ENCODE results near the gene AUTS2.

Gene AUTS2

DNA sequence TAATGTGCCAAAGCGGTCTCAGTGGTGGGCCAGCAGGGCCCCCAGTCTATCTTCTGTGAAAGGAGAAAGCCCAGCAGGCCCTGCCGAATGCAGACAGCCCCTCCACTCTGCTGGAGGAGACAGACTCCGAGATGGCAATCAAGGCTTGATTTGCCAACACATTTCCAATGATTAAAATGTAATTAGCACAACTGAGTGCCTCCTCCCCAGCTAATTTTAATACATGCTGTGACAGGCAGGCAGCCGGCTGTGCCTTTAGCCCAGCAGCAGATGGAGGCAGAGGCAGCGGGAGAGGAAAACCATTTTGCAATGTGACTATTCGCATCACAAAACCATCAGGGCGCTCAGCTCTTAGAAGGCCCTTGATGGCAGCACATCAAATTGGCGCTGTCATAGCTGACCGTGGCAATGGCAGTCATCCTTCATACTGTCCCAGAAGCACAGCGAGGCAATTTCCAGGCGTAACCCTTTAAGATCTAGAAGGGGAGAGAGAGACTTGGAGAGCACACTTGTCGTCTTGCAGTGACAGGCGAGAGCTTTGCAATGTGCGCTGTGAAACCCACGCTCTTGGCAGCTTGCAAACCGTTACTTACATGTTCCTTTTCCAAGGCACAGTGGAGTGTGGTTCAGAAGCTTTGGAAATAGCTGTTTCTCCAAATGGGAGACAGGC is 818.8 kb downstream of the AUTS2 start:
- no peak for DNase-seq (ENCODE audit: low read depth)

DNA sequence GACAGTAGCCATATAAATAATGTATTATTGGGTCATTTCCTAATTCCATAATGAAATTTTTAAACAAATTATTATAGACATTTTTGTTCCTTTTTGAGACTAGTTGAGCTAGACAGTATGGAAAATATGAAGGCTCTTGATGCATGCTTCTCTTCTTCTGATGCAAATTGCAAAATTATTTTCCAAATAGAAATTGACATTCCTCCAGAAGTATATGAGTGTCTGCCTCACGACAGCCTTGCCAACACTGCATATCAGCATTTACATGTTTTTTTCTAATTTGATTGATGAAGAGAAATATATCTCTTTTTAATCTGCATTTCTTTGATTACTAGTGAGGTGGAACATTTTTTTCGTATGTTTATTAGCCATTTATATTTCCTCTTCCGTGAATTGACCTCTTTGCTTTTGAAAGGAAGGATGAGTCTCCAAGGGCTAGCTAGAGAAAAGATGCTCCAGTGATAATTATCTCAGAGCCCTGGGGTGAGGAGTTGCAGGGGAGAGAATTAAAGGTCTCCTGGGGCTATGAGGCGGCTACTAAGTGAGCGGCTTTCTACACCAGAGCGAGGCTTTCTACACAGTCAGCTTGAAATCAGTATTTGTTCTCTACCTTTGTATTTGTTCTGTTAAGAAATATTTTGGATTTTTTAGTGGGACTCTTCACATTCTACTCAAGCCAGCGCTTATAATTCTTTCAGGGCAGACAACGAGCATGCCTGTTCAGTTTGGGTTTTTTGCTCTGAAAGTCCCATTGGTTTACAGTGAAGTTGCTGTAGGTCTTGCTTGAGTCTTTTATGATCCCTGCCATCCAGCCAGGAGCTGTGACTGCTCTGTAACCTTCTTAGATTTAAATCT is 821.5 kb downstream of the AUTS2 start:
- no peak for DNase-seq (ENCODE audit: low read depth)

DNA sequence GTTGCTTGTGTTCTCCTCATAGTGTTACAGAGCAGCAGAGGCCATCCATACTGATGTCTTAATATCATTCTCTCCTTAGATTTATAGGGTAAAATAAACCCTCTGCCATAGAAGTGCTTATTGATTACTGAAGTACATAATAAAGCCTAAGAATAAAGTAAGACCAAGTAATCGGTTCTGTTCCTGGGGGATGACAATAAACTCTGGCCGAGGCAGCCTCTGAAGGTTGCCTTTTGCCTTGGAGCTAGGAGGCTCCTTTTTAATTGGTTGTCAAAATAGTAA is 822.0 kb downstream of the AUTS2 start:
- DNase-seq (ENCODE audit: low read depth) = no peak

DNA sequence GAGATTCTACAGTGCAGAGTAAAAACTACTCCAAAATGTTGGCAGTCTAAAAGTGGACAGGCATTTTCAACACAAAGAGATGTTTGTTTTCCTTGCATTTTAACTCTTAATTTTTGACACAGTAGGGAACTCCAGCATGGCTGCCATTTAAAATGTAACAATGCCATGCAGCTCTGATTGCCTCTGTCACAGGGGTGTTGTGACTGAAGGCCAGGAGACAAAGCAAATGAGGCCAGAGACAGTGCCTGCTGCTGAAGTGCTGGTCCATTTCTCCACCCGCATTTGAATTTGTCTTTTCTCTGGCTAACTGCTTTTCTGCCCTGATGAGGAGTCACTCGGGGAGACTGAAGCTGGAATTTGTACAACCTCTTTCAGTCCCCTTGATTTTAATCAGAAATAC is 823.0 kb downstream of the AUTS2 start:
- no peak for DNase-seq (ENCODE audit: low read depth)

DNA sequence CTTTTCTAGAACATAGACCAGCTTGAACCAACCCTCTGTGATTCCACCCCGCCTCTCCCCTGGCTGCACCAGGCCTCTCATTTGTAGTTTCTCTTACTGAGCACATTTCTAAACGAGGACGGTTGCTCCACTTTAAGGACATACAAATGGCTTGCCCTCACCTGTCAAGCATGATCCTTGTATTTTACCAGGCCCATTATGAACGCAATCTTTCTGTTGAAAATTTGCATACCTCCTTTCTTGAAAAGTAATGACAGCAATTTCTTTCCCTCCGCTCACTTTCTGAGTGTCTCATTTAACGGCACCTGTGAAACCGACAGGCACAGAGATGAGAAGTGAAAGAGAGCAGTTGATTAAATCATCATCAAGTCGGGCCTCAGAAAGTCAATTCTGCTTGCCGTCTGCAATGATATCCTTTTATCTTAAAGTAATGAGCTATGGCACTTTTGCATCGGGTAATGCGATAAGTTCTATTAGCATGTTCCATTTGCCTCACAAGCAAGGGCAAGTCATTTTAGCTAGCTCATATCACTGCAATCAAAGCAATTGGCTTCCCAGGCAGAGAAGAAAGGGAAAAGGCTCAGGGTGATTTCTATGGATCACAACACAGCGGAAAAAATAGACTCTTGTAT is 828.1 kb downstream of the AUTS2 start:
- DNase-seq (ENCODE audit: low read depth) = no peak

DNA sequence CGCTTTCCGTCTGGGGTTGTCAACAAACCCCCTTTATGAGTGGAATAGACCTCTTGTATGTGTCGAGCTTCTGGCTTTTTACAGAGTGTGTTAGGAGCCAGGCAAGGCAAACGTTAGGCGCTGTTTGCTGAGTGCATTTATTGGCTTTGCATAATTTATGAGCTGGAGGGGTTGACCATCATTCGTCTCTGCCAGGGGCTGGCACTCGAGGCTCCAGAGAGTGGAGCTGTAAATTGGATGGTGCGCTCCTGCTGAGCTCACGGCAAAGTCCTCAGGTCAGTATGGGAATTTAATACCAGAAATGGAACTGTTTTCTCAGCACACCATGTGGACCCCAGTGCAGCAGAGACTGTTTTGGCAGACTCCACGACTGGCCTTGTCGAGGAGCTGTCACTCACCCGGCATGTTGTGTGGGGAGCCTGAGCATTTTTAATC is 834.3 kb downstream of the AUTS2 start:
- no peak for DNase-seq (ENCODE audit: low read depth)

DNA sequence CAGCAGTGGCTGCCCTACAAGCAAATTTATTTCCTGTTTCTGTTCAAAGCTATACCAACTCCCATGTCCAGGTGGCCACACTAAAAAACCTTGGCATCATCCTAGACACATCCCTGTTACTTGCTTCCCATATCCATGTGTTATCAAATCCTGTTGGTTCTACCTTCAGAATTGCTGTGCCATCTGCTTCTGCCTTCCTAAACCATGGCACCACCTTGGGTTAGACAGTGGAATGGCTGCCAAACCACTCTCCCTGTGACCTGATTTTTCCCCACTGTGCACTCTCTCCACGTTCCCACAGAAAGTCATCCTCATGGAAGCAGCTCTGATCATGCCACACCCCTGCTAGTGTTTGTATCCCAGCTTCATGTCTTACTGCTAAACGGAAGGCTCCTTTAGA is 836.1 kb downstream of the AUTS2 start:
- DNase-seq (ENCODE audit: low read depth) = no peak

DNA sequence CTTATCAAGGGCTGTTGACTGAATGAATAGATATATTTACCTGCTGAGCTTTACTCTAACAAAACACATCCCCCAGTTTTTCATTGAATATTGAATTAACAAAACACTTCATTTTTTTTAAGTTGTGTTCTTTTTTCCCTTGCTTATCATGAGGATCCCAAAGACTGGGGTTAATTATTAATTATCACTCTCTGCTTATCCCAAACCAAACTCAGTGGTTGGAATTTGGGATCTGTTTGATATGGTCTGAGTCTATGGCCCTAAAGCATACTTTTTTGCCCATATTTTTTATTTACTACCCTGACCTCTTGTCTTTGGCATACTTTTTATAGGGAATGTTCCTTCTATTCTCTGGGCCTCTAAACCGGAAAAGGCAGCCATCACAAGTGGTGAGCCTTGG is 836.5 kb downstream of the AUTS2 start:
- no peak for DNase-seq (ENCODE audit: low read depth)

DNA sequence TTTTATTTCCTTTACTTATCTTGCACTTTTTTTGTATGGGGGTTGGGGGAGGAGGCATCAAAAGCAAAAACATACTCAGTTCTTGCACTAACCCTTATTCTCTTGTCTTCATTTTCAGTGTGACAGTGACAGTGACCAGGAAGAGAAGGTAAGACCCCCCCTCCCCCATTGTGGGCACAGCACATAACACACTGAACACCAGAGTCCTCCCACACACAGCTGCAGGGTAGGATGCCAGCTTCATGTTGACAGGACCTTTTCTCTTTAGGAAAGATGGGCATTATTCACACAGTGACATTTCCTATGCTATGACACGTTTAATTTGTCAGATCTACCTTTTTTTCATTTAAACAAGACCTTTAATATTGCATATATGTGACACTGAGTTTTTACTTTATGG is 837.4 kb downstream of the AUTS2 start:
- no peak for DNase-seq (ENCODE audit: low read depth)

DNA sequence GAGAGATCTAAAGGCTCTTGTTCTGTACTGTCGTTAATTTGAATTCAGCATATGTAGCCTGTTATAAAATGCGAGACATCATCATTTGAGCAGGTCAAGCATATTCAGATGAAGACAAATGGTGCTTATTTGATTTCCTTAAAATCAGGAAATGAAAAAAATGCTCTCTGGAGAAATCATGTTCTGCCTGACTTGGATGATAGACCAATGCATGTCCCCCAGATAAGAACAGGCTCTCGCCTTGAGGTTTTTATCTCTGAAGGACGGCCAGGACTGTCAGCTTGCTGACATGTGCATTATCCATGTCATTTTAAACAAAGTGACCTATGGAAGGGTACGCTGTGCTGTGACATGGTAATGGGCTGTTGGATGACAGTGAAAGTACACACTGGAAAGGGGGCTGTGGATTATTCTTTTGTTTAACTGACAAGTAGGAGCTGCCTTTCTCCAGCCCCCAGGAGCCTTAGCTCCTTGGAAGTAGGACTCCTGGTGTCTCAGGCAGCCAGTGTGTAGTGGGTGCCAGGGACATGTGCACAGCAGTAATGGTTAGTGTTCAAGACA is 838.6 kb downstream of the AUTS2 start:
- DNase-seq (ENCODE audit: low read depth) = no peak

DNA sequence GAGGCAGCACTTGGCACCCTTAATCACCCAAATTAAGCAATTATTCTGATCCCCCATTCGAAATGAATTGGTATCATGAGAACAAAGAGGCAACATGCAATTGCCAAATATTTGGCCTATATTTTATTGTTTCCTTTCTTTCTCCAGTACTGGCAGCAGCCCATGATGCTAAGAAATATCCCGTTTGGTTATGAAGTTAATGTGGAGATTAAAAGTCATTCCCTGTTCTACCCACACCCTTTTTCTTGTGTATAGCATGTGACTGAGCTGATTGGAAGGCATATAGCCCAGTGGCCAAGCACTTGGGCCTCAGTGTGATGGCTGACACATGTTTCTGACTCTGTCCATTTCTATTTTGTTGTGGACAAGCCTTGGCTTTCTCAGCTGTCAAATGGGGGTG is 841.4 kb downstream of the AUTS2 start:
- DNase-seq (ENCODE audit: low read depth) = no peak

DNA sequence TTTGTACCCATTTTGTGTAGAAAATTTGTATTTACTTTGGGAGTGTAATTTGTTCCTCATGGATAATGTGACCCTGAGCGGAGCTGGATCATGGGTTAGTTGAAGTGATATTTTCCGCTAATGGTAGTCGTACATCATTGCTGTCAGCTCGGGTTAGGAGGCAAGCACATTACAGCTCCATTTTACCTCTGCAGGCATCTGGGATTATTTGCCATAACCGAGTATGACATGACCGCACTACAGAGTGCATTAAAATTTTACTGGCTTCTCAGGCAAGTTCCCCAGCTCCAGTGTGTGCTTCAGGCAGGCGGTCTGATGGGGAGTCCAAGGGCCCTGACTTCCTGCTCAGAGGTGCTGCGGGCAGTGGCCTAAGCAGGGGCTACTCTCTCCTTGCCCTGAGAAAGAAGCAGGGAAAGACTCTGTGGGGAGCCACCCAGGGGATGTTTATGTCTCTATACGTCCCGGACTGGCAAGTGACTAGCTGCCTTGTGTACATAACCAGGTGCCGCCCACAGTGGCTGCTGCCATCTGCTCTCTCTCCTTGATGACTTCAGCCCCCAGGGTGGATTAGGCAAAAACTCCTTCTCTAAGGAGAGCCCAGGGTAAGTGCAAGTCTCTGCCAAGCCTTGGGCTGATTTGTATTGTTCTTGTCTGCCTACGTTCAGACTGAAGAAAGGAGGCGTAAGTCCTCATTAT is 848.3 kb downstream of the AUTS2 start:
- no peak for DNase-seq (ENCODE audit: low read depth)

DNA sequence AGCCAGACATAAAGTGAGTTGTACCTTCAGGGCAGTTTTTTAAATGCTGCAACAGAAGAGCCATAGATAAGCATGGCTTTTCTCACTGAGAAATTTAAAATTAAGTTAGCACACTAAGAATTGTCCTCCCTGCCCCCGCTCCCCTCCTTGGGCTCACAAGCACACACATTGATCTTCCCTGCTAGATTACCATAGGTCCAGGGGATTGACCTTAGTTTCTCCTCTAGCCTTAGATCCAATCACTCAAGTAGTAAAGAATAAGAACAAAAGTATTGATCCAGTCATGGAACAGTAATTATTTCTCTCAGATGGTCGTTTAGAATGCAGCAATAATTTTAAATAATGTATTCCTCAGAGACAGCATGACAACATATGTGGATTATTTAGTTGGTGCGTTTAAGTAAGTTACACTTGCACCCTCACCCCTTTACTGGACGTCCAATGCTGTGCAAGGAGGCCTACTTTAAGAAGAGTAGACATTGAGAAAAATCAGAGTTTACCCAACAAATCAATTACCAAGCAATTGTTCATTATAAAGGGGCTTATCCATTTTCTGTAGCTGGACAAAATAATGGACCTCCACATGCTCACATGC is 850.1 kb downstream of the AUTS2 start:
- DNase-seq (ENCODE audit: low read depth) = no peak

DNA sequence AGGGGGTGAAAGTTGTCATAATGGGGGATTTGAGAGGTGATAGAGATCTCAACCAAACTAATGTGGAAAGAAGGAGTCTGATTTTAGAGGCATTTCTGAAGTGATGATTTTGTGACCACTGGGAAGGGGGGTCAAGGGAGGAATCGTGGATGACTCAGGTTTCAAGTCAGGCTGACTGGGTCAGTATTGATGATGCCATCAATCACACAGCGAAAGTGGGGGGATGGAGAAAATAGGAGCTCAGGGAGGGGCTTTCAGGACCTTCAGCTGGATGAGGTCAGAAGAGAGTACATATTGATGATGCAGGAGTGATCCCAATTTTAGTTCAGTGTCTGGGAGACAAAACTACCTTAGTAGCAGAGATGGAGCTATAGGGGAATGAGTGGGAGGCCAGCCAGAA is 852.5 kb downstream of the AUTS2 start:
- no peak for DNase-seq (ENCODE audit: low read depth)

DNA sequence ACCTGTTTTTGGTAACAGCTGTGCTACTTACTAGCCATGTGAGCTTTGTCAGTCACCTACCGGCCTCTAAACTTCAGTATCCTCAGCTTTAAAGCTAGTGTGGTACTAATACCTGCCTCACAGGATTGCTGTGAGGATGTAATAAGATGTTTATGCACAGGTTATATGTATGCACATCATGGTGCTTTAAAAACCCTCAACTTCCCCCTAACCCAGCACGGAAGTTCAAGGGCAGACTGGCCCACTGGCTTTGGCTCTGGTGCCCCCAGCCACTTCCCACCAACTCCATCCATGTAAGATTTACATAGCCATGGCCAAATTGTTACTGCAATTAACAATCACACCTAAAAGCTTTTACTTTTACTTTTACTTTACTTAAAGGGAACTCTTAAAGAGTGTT is 857.6 kb downstream of the AUTS2 start:
- DNase-seq (ENCODE audit: low read depth) = no peak

DNA sequence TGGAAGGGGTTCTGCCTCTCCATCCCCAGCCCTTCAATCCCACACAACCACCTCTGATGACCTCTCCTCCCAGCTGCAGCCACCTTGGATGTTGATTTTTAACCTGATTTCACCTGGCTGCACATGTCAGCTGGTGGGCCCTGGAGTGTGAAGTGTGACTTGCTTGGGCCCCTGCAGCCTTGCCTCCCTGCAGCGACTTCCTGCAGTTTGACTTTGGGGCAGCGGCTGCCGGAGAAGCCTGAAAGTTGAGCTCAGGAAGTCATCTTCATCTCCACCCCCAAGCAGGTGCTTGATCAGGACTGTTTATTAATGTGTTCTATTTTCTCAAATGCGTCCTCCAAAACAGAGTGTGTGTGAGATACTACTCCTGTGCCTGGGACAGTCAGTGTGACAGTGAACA is 858.4 kb downstream of the AUTS2 start:
- DNase-seq (ENCODE audit: low read depth) = no peak

DNA sequence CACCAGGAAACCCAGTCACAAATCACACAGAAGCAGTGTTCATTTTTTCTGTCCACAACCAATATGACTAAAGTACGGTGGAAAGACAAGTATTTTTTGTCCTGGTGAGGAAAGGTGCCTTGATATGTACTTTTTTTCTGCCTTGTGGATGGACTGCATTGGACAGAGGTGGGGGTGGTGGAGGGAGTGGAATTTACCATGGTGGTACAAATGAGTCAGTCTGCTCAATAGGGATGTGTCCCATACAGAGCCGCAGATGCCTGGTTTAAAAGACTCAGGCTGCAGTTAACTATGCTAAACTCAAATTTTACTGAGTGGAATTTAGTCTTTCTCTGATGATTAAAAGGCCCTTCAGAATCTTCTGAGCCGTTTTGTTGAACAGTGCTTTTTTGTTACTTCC is 859.2 kb downstream of the AUTS2 start:
- DNase-seq (ENCODE audit: low read depth) = no peak

DNA sequence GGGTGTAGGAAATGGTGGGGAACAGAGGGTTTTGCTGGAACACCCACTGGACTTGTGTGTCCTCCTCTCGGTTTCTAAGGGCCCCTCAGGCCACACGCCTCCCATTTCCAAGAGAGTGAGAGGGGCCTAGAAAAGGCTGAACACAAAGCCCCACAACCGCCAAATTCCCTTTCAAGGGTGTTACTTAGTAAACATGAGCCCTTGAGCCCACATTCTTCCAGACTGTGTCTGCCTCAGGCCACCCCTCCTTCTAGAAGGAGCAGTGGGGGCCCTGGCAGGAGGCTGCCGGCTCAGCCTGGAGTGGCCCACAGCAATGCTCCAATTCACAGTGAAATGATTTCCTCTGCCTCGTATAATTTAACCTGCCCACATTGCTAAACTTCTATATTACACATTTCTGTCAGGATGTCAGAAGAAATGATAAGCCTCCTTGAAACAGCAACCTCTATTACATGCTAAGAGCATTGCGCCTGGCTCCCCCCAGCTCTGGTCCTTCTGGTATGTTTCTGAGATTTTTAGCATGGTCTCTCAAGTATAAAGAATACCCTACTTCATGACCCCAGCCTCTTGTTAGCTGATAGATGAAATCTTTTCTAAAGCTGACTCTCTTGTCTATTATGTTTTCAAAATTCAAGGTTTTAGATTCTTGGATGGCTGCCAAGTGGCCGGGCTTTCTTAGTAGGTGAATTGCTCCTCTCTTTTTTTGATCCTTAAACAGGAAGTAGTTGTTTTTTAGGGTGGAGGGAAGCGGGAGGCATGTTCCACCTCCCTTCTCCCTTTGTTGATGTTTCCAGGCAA is 859.8 kb downstream of the AUTS2 start:
- DNase-seq (ENCODE audit: low read depth) = no peak

DNA sequence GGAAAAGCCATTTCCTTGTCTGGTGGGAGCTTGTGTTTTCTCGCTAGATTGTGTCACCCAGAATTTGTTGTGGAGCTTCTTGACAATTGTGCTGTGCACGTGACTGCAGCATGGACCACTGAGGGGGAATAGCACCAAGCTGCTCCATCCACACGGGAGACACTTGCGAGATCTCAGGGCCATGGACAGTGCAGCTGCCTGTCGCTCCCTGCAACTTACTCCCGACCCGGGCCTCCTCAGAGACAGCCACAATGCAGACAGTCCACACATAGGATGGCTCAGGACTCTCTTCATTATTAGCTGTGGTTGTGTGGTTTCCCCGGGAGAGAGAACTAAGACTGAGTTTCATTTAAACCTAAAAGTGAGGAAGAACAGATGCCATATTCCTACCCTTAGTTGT is 860.5 kb downstream of the AUTS2 start:
- DNase-seq (ENCODE audit: low read depth) = no peak

DNA sequence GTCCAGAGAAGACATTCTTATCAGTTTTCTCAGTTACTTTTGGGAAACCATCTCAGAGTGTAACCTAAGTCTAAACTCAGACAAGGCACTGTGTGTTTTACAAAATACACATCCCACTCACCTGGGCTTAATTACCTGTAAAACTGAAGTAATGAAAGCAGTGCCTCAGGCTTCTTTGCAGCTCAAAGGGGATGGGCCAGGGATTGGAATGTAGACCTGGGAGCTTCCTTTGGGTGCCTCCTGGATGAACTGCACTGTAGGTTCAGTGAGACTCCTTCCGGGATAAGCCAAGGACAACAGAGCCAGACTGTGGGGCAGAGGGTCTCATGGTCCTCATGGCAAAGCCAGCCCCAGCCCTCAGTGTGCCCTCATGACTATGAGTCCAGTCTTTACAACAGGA is 861.3 kb downstream of the AUTS2 start:
- DNase-seq (ENCODE audit: low read depth) = no peak

DNA sequence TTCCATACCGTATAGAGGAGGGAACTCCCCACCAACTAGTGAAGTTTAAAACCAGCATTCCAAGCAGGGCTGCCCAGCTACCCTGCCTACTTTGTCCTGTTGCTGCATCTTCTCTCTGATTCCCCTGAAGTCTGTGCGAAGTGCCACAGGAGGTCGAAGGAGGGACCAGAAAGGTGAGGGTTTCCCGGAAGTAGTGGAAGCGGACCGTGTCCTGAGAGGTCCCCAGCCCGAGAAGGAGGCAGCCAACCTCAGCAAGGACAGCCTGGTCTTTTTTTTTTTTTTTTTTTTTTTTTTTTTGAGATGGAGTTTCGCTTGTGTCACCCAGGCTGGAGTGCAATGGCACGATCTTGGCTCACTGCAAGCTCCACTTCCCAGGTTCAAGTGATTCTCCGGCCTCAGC is 861.8 kb downstream of the AUTS2 start:
- DNase-seq (ENCODE audit: low read depth) = no peak
